ENCODE results near the gene NXF3. TPM values are rescaled to one million over a fixed set of nuclear protein-coding genes. Genes with fewer than 3 reads are reported as not detected.

Gene NXF3
- total and polyA plus RNA-seq, 2 donors (not counting 3 experiments of a cell fraction or from before 2014, with no cell fraction given): not detected

- H3K9ac ChIP-seq (replicated peaks; ENCODE audit: extremely low read depth, insufficient read depth, low read length): no peak overlapping the region
- no TSS peak for BruUV-seq (replicated peaks)
- H3K4me2 ChIP-seq (ENCODE audit: insufficient read depth, low read length): no peak overlapping the region
- no peak overlapping the region for H2AFZ ChIP-seq (ENCODE audit: low read depth, low read length)
- ChIA-PET CTCF (no interaction called here), POLR2A (no interaction called here)
- H3K36me3 ChIP-seq (ENCODE audit: control insufficient read depth in 2 of 2, extremely low read depth in 1 of 2, insufficient read depth in 2 of 2, low read length in 2 of 2): no peaks in the 10 kb centered on the region
- intact Hi-C loops (cut with micrococcal nuclease) (no loop called here), dilution Hi-C loops (cut with MboI; ENCODE audit: extremely low pct_ligation_motif_present, low sequenced_read_pairs) (no loop called here)
- no peaks in the 10 kb centered on the region for H3K9me1 ChIP-seq (replicated peaks; ENCODE audit: control insufficient read depth, extremely low read depth, insufficient read depth, low read length)
- H3K4me3 ChIP-seq (replicated peaks in 1 of 3; ENCODE audit: insufficient read depth in 1 of 3, low read depth in 1 of 3, low read length in 3 of 3): no peak overlapping the region
- no peaks in the 10 kb centered on the region for H3K79me2 ChIP-seq (ENCODE audit: control insufficient read depth, insufficient read depth, low read length)
- H3K27ac ChIP-seq (ENCODE audit: insufficient read depth, low read depth, low read length): no peak overlapping the region
- FAIRE-seq (no peak), DNase-seq (ENCODE audit: low read depth, low spot score) (no peak)
- H3K27me3 ChIP-seq (ENCODE audit: control insufficient read depth in 2 of 2, insufficient read depth in 2 of 2, low read length in 2 of 2): no peaks in the 10 kb centered on the region
- H4K20me1 ChIP-seq (replicated peaks; ENCODE audit: control insufficient read depth, extremely low read depth, insufficient read depth, low read length): no peaks in the 10 kb centered on the region
- no peaks in the 10 kb centered on the region for H3K4me1 ChIP-seq (ENCODE audit: control insufficient read depth, extremely low read depth, insufficient read depth, low read length)
- no peaks in the 10 kb centered on the region for H3K9me3 ChIP-seq (replicated peaks; ENCODE audit: control insufficient read depth, insufficient read depth, low read length)
- TF ChIP-seq GATA2 (IDR thresholded peaks at IDR 0.05; ENCODE audit: insufficient read depth, insufficient read length, low read depth, low read length) (no peak), POLR2AphosphoS5 (IDR thresholded peaks at IDR 0.05; ENCODE audit: insufficient read depth, low read depth, low read length) (no peak)
Measured at GRCh38 chrX:103100484-103100883, 7.5 kb upstream of the NXF3 start.

GRCh38 chrX:103099691-103100090, 6.7 kb upstream of the NXF3 start:
- H3K27ac ChIP-seq (ENCODE audit: insufficient read depth, low read depth, low read length): no peak overlapping the region
- H3K79me2 ChIP-seq (ENCODE audit: control insufficient read depth, insufficient read depth, low read length): no peaks in the 10 kb centered on the region
- no peak overlapping the region for H3K9ac ChIP-seq (replicated peaks; ENCODE audit: extremely low read depth, insufficient read depth, low read length)
- no peaks in the 10 kb centered on the region for H4K20me1 ChIP-seq (replicated peaks; ENCODE audit: control insufficient read depth, extremely low read depth, insufficient read depth, low read length)
- DNase-seq (ENCODE audit: low read depth, low spot score): no peak
- H3K9me1 ChIP-seq (replicated peaks; ENCODE audit: control insufficient read depth, extremely low read depth, insufficient read depth, low read length): no peaks in the 10 kb centered on the region
- H3K36me3 ChIP-seq (ENCODE audit: control insufficient read depth in 2 of 2, extremely low read depth in 1 of 2, insufficient read depth in 2 of 2, low read length in 2 of 2): no peaks in the 10 kb centered on the region
- no peak overlapping the region for H2AFZ ChIP-seq (ENCODE audit: low read depth, low read length)
- H3K4me3 ChIP-seq (replicated peaks in 1 of 3; ENCODE audit: insufficient read depth in 1 of 3, low read depth in 1 of 3, low read length in 3 of 3): no peak overlapping the region
- CTCF ChIA-PET: no interaction called here
- no peaks in the 10 kb centered on the region for H3K4me1 ChIP-seq (ENCODE audit: control insufficient read depth, extremely low read depth, insufficient read depth, low read length)
- dilution Hi-C loops (cut with MboI; ENCODE audit: extremely low pct_ligation_motif_present, low sequenced_read_pairs) (no loop called here), intact Hi-C loops (cut with micrococcal nuclease) (no loop called here)
- no TSS peak for BruUV-seq (replicated peaks)
- no peaks in the 10 kb centered on the region for H3K9me3 ChIP-seq (replicated peaks; ENCODE audit: control insufficient read depth, insufficient read depth, low read length)
- FAIRE-seq: no peak
- H3K4me2 ChIP-seq (ENCODE audit: insufficient read depth, low read length): no peak overlapping the region
- TF ChIP-seq GATA2 (IDR thresholded peaks at IDR 0.05; ENCODE audit: insufficient read depth, insufficient read length, low read depth, low read length) (no peak), FOS (IDR thresholded peaks at IDR 0.05; ENCODE audit: borderline replicate concordance, insufficient read depth, low read length) (no peak), JUN (IDR thresholded peaks at IDR 0.05; ENCODE audit: borderline replicate concordance, insufficient read depth, insufficient read length, low read depth) (no peak), MYC (IDR thresholded peaks at IDR 0.05; ENCODE audit: low read depth, low read length) (no peak), EZH2 (IDR thresholded peaks at IDR 0.05; ENCODE audit: borderline replicate concordance, low read depth, low read length, severe bottlenecking) (no peak), POLR2A (IDR thresholded peaks at IDR 0.05; ENCODE audit: low read depth, low read length) (no peak), POLR2AphosphoS5 (IDR thresholded peaks at IDR 0.05; ENCODE audit: insufficient read depth, low read depth, low read length) (no peak)
- TF ChIP-seq, protein P1, sequence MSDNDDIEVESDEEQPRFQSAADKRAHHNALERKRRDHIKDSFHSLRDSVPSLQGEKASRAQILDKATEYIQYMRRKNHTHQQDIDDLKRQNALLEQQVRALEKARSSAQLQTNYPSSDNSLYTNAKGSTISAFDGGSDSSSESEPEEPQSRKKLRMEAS (IDR thresholded peaks at IDR 0.05; ENCODE audit: insufficient read depth, insufficient read length): no peak
- TF ChIP-seq, protein P2, sequence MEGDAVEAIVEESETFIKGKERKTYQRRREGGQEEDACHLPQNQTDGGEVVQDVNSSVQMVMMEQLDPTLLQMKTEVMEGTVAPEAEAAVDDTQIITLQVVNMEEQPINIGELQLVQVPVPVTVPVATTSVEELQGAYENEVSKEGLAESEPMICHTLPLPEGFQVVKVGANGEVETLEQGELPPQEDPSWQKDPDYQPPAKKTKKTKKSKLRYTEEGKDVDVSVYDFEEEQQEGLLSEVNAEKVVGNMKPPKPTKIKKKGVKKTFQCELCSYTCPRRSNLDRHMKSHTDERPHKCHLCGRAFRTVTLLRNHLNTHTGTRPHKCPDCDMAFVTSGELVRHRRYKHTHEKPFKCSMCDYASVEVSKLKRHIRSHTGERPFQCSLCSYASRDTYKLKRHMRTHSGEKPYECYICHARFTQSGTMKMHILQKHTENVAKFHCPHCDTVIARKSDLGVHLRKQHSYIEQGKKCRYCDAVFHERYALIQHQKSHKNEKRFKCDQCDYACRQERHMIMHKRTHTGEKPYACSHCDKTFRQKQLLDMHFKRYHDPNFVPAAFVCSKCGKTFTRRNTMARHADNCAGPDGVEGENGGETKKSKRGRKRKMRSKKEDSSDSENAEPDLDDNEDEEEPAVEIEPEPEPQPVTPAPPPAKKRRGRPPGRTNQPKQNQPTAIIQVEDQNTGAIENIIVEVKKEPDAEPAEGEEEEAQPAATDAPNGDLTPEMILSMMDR (IDR thresholded peaks at IDR 0.05; ENCODE audit: extremely low read depth in 1 of 2, insufficient read depth in 1 of 2, low read depth in 1 of 2, low read length in 2 of 2): no peak
- H3K27me3 ChIP-seq (ENCODE audit: control insufficient read depth in 2 of 2, insufficient read depth in 2 of 2, low read length in 2 of 2): no peaks in the 10 kb centered on the region
- POLR2A ChIA-PET: no interaction called here

All from endothelial cell of umbilical vein (primary cell).